Keratinocyte (primary cell): ENCODE results near the gene RAB3GAP2. TPM values are rescaled to one million over a fixed set of nuclear protein-coding genes. Genes with fewer than 3 reads are reported as not detected.

Experiments
- DNase-seq: peaks from one replicate; pipeline ENCODE4 v3.0.0-alpha.2; 2011; ENCODE audit warnings: low read depth, missing footprints, low spot score
- FAIRE-seq: peaks from 2 replicates; lab custom pipeline; 2011; peaks lifted over from hg19 to GRCh38; lab: Jason Lieb, UNC
- H2AFZ ChIP-seq: 2 replicates; pipeline ENCODE4 v1.6.0; 2012; ENCODE audit warnings: low read length, control low read depth, inconsistent platforms; ENCODE audit not compliant: control insufficient read depth
- H3K27ac ChIP-seq: 2 replicates; pipeline ENCODE4 v1.5.1; 2011; ENCODE audit warnings: low read length; ENCODE audit not compliant: control insufficient read depth, insufficient read depth
- H3K27me3 ChIP-seq: 3 replicates; pipeline ENCODE4 v1.6.0; 2011; ENCODE audit warnings: low read length; ENCODE audit not compliant: control insufficient read depth, insufficient read depth; ENCODE audit errors: extremely low read depth
- H3K36me3 ChIP-seq, 2 experiments: 2 replicates in 1 of 2; 3 replicates in 1 of 2; pipeline ENCODE4 v1.5.1; 2011; ENCODE audit warnings: low read length in 2 of 2, mild to moderate bottlenecking in 1 of 2; ENCODE audit not compliant: control insufficient read depth in 2 of 2, insufficient read depth in 2 of 2; ENCODE audit errors: extremely low read depth in 1 of 2
- H3K4me1 ChIP-seq: 3 replicates; pipeline ENCODE4 v1.5.1; 2011; ENCODE audit warnings: low read length; ENCODE audit not compliant: control insufficient read depth, insufficient read depth; ENCODE audit errors: extremely low read depth
- H3K4me2 ChIP-seq: 3 replicates; pipeline ENCODE4 v1.6.0; 2011; ENCODE audit warnings: low read depth, low read length; ENCODE audit not compliant: control insufficient read depth, insufficient read depth; ENCODE audit errors: extremely low read depth
- H3K4me3 ChIP-seq, 3 experiments: fragments of 200-600 bp in 1 of 3; sonication (generic) in 1 of 3; 2 replicates in 2 of 3; 3 replicates in 1 of 3; pipeline ENCODE4 v1.5.1; 2011 to 2016; ENCODE audit warnings: low read length in 3 of 3, mild to moderate bottlenecking in 3 of 3, control low read depth in 2 of 3, inconsistent platforms in 1 of 3, low read depth in 1 of 3, mixed read lengths in 1 of 3, mixed run types in 1 of 3, moderate library complexity in 1 of 3; ENCODE audit not compliant: control insufficient read depth in 2 of 3, insufficient read depth in 2 of 3; ENCODE audit errors: extremely low read depth in 1 of 3
- H3K79me2 ChIP-seq: 2 replicates; pipeline ENCODE4 v1.6.0; 2012; ENCODE audit warnings: low read length; ENCODE audit not compliant: control insufficient read depth, insufficient read depth
- H3K9ac ChIP-seq: 3 replicates; pipeline ENCODE4 v1.6.0; 2011; ENCODE audit warnings: low read length; ENCODE audit not compliant: control insufficient read depth, insufficient read depth; ENCODE audit errors: extremely low read depth
- H3K9me1 ChIP-seq: 3 replicates; pipeline ENCODE4 v1.6.0; 2011; ENCODE audit warnings: low read length; ENCODE audit not compliant: control insufficient read depth, insufficient read depth; ENCODE audit errors: extremely low read depth
- H3K9me3 ChIP-seq: 2 replicates; pipeline ENCODE4 v1.5.1; 2012; ENCODE audit warnings: low read depth, low read length; ENCODE audit not compliant: control insufficient read depth
- H4K20me1 ChIP-seq: 3 replicates; pipeline ENCODE4 v1.6.0; 2011; ENCODE audit warnings: low read length; ENCODE audit not compliant: control insufficient read depth, insufficient read depth; ENCODE audit errors: extremely low read depth
- EZH2 ChIP-seq: IDR thresholded peaks from one replicate; pipeline ENCODE4 v1.6.1; 2012; ENCODE audit warnings: inconsistent platforms, mild to moderate bottlenecking, low read length, moderate library complexity
- dilution Hi-C: fragments of 300-500 bp; cut with MboI; formaldehyde crosslinking; loops from one replicate; pipeline ENCODE4 v1.7.0; 2020; ENCODE audit warnings: low sequenced_read_pairs; ENCODE audit not compliant: extremely low pct_ligation_motif_present
- polyA plus RNA-seq, 5 experiments: library from polyadenylated mRNA; depleted of rRNA in 3 of 5; stranded (reverse) in 3 of 5; stranded (forward) in 1 of 5; unstranded in 1 of 5; fragments of >200 nt; gene quantifications; 1 replicate in 1 of 5; 2 replicates in 3 of 5; 3 replicates in 1 of 5; pipeline versions ENCODE4 v1.2.1 to v1.2.3, GENCODE V29; 2011 to 2012; ENCODE audit warnings: missing spikeins in 2 of 5, low read depth in 1 of 5, low replicate concordance in 1 of 5
- TF ChIP-seq, protein P1 (sequence below), 3 experiments: IDR thresholded peaks in 1 of 3; conservative IDR thresholded peaks in 1 of 3; optimal IDR thresholded peaks in 1 of 3; 2 replicates in 2 of 3; 3 replicates in 1 of 3; pipeline versions ENCODE3 to v1.5.1; 2011; ENCODE audit warnings: low read length in 3 of 3, mild to moderate bottlenecking in 3 of 3, moderate library complexity in 2 of 3, control low read depth in 1 of 3, inconsistent platforms in 1 of 3; ENCODE audit not compliant: insufficient read depth in 2 of 3; ENCODE audit errors: extremely low read depth in 1 of 3

Gene RAB3GAP2
- polyA plus RNA-seq, 1 donor (not counting 4 experiments of a cell fraction or from before 2014, with no cell fraction given): 44.4 TPM

DNA sequence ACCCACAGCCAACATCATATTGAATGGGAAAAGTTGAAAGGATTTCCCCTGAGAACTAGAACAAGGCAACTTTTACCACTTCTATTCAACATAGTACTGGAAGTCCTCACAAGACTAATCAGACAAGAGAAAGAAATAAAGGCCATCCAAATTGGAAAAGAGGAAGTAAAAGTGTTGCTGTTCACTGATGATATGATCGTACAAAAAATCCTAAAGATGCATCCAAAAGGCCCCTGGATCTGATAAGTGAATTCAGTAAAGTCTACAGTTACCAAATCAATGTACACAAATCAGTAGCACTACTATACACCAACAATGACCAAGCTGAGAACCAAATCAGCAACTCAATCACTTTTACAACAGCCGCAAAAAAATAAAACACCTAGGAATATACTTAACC, 28.3 kb downstream of the RAB3GAP2 start:
- H2AFZ ChIP-seq: no peak overlapping the region
- no peak overlapping the region for H3K4me3 ChIP-seq
- no peak for TF ChIP-seq EZH2
- TF ChIP-seq, protein P1, sequence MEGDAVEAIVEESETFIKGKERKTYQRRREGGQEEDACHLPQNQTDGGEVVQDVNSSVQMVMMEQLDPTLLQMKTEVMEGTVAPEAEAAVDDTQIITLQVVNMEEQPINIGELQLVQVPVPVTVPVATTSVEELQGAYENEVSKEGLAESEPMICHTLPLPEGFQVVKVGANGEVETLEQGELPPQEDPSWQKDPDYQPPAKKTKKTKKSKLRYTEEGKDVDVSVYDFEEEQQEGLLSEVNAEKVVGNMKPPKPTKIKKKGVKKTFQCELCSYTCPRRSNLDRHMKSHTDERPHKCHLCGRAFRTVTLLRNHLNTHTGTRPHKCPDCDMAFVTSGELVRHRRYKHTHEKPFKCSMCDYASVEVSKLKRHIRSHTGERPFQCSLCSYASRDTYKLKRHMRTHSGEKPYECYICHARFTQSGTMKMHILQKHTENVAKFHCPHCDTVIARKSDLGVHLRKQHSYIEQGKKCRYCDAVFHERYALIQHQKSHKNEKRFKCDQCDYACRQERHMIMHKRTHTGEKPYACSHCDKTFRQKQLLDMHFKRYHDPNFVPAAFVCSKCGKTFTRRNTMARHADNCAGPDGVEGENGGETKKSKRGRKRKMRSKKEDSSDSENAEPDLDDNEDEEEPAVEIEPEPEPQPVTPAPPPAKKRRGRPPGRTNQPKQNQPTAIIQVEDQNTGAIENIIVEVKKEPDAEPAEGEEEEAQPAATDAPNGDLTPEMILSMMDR (optimal IDR thresholded peaks at IDR 0.05 in 1 of 3, IDR thresholded peaks at IDR 0.05 in 1 of 3, conservative IDR thresholded peaks at IDR 0.05 in 1 of 3; ENCODE audit: extremely low read depth in 1 of 3, insufficient read depth in 2 of 3, low read length in 3 of 3): no peak
- no peak overlapping the region for H3K9ac ChIP-seq
- no peak overlapping the region for H3K27ac ChIP-seq
- no peak overlapping the region for H3K4me2 ChIP-seq
- H3K27me3 ChIP-seq: no peaks in the 10 kb centered on the region
- no peaks in the 10 kb centered on the region for H4K20me1 ChIP-seq
- FAIRE-seq (no peak), DNase-seq (no peak)
- dilution Hi-C loops: no loop called here
- H3K4me1 ChIP-seq: no peaks in the 10 kb centered on the region
- H3K36me3 ChIP-seq: no peaks in the 10 kb centered on the region
- no peaks in the 10 kb centered on the region for H3K9me1 ChIP-seq
- peaks cover 50% of the 10 kb centered on the region for H3K79me2 ChIP-seq
- H3K9me3 ChIP-seq: peaks cover 2% of the 10 kb centered on the region

DNA sequence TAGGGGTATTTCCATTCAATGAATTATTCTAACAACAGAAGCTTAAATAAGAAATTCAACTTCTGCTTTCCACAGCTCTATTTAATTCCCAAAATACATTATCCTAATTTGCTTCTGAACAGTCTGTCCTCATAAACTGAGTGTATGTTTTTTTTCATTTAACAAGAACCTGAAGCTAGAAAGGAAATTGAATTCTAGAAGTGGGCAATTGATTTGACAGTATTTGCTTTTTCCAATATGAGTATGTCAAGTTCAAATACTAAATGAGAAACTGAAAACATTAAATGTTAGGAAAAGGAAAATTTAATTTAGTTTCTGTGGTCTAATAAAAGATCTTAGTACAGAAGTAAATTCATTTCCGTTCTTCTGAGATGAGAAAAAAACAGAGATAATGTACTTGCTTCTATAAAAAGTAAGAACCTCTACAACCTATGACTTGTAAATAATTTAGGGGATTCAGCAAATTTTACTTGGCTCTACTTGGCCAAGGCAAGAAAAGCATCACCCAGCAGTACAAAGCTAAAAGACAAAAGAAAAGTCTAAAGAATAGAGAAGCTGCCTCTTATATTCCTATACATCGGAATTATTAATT, 31.1 kb downstream of the RAB3GAP2 start:
- no peaks in the 10 kb centered on the region for H3K27me3 ChIP-seq
- no peak overlapping the region for H3K4me2 ChIP-seq
- dilution Hi-C loops: no loop called here
- H4K20me1 ChIP-seq: no peaks in the 10 kb centered on the region
- no peak overlapping the region for H3K4me3 ChIP-seq
- H3K79me2 ChIP-seq: peaks cover 41% of the 10 kb centered on the region
- no peaks in the 10 kb centered on the region for H3K9me3 ChIP-seq
- H3K9me1 ChIP-seq: no peaks in the 10 kb centered on the region
- H3K36me3 ChIP-seq: no peaks in the 10 kb centered on the region
- TF ChIP-seq EZH2: no peak
- TF ChIP-seq, protein P1 (optimal IDR thresholded peaks at IDR 0.05 in 1 of 3, IDR thresholded peaks at IDR 0.05 in 1 of 3, conservative IDR thresholded peaks at IDR 0.05 in 1 of 3; ENCODE audit: extremely low read depth in 1 of 3, insufficient read depth in 2 of 3, low read length in 3 of 3): no peak
- FAIRE-seq: no peak
- DNase-seq: no peak
- H3K9ac ChIP-seq: no peak overlapping the region
- H3K4me1 ChIP-seq: no peaks in the 10 kb centered on the region
- H3K27ac ChIP-seq: no peak overlapping the region
- no peak overlapping the region for H2AFZ ChIP-seq
